HEK293 (cell line): ENCODE measurements around the gene FCN3.

ENCODE experiments used
- CTCF ChIA-PET: fragments of 350-600 bp; formaldehyde crosslinking; extraction: SDS; loops from one replicate; lab custom pipeline; 2021; ENCODE audit warnings: antibody characterized with exemption; lab: Yijun Ruan, JAX
- POLR2A ChIA-PET: fragments of 300-600 bp; formaldehyde crosslinking; extraction: SDS; loops from one replicate; lab custom pipeline; 2020; ENCODE audit warnings: antibody characterized with exemption, inconsistent platforms; lab: Yijun Ruan, JAX
- H3K27ac ChIP-seq: fragments of 200-500 bp; sonication (Bioruptor generic); 2 replicates; pipeline ENCODE4 v1.5.1; 2014; ENCODE audit warnings: low read depth, low read length, control low read depth, inconsistent platforms; ENCODE audit errors: extremely low read depth
- H3K36me3 ChIP-seq, 2 experiments: fragments of 200-500 bp in 1 of 2; sonication (Bioruptor generic) in 1 of 2; 1 replicate in 1 of 2; 2 replicates in 1 of 2; pipeline ENCODE4 v1.5.1; 2014 to 2017; ENCODE audit warnings: inconsistent platforms in 2 of 2, low read length in 2 of 2; ENCODE audit not compliant: control insufficient read depth in 2 of 2, insufficient read depth in 1 of 2
- H3K4me1 ChIP-seq: fragments of 200-500 bp; sonication (Bioruptor generic); 2 replicates; pipeline ENCODE4 v1.5.1; 2014; ENCODE audit warnings: mild to moderate bottlenecking, low read length, inconsistent platforms; ENCODE audit not compliant: control insufficient read depth, insufficient read depth
- H3K4me3 ChIP-seq: 2 replicates; pipeline ENCODE4 v1.5.1; 2011; ENCODE audit warnings: low read depth, mild to moderate bottlenecking, control low read depth, low read length, moderate library complexity
- H3K9me3 ChIP-seq: fragments of 200-500 bp; sonication (Bioruptor generic); 2 replicates; pipeline ENCODE4 v1.5.1; 2014; ENCODE audit warnings: low read depth, low read length, inconsistent platforms; ENCODE audit not compliant: control insufficient read depth, insufficient read depth
- BCL11A ChIP-seq: fragments of 450-650 bp; formaldehyde crosslinking; IDR thresholded peaks from 2 replicates; pipeline ENCODE4 v1.5.1; 2016; ENCODE audit warnings: low read depth, missing biosample characterization, missing genetic modification characterization
- CTCF ChIP-seq: fragments of 450-650 bp; formaldehyde crosslinking; IDR thresholded peaks from 2 replicates; pipeline ENCODE4 v1.5.1; 2016; ENCODE audit warnings: missing biosample characterization, missing genetic modification characterization
- IKZF3 ChIP-seq: fragments of 450-650 bp; IDR thresholded peaks from 2 replicates; pipeline ENCODE4 v1.5.0; 2018; ENCODE audit warnings: missing biosample characterization, mild to moderate bottlenecking, missing genetic modification characterization, moderate library complexity
- MEIS1 ChIP-seq: sonication (generic); formaldehyde crosslinking; IDR thresholded peaks from 2 replicates; pipeline ENCODE4 v1.8.1; 2022; ENCODE audit warnings: missing genetic modification reagents, mild to moderate bottlenecking, borderline replicate concordance
- PRDM4 ChIP-seq: fragments of 450-650 bp; formaldehyde crosslinking; IDR thresholded peaks from 2 replicates; pipeline ENCODE4 v1.5.1; 2017; ENCODE audit warnings: missing biosample characterization, missing genetic modification characterization
- TSHZ1 ChIP-seq: fragments of 450-650 bp; formaldehyde crosslinking; IDR thresholded peaks from 2 replicates; pipeline ENCODE4 v1.5.1; 2016; ENCODE audit warnings: missing biosample characterization, missing genetic modification characterization, borderline replicate concordance
- ZBTB48 ChIP-seq: fragments of 450-650 bp; formaldehyde crosslinking; IDR thresholded peaks from 2 replicates; pipeline ENCODE4 v1.5.1; 2016; ENCODE audit warnings: missing biosample characterization, missing genetic modification characterization
- ZFHX2 ChIP-seq: fragments of 450-650 bp; formaldehyde crosslinking; conservative IDR thresholded peaks from 2 replicates; pipeline ENCODE4 v1.5.1; 2016; ENCODE audit warnings: missing biosample characterization, missing genetic modification characterization
- ZNF121 ChIP-seq: fragments of 450-650 bp; formaldehyde crosslinking; IDR thresholded peaks from 2 replicates; pipeline ENCODE4 v1.5.1; 2016; ENCODE audit warnings: missing biosample characterization, missing genetic modification characterization
- ZNF18 ChIP-seq: fragments of 450-650 bp; formaldehyde crosslinking; IDR thresholded peaks from 2 replicates; pipeline ENCODE4 v1.5.1; 2016; ENCODE audit warnings: missing biosample characterization, missing genetic modification characterization
- ZNF221 ChIP-seq: fragments of 450-650 bp; formaldehyde crosslinking; IDR thresholded peaks from 2 replicates; pipeline ENCODE4 v1.5.1; 2017; ENCODE audit warnings: missing biosample characterization, missing genetic modification characterization, borderline replicate concordance
- ZNF223 ChIP-seq: fragments of 450-650 bp; formaldehyde crosslinking; IDR thresholded peaks from 2 replicates; pipeline ENCODE4 v1.5.1; 2016; ENCODE audit warnings: missing biosample characterization, missing genetic modification characterization
- ZNF292 ChIP-seq: fragments of 450-650 bp; formaldehyde crosslinking; IDR thresholded peaks from 2 replicates; pipeline ENCODE4 v1.5.1; 2016; ENCODE audit warnings: low read depth, missing biosample characterization, missing genetic modification characterization, borderline replicate concordance
- ZNF366 ChIP-seq: fragments of 450-650 bp; formaldehyde crosslinking; conservative IDR thresholded peaks from 2 replicates; pipeline ENCODE4 v1.5.1; 2016; ENCODE audit warnings: missing biosample characterization, missing genetic modification characterization
- ZNF394 ChIP-seq: fragments of 450-650 bp; formaldehyde crosslinking; IDR thresholded peaks from 2 replicates; pipeline ENCODE4 v1.5.1; 2016; ENCODE audit warnings: missing biosample characterization, missing genetic modification characterization, mild to moderate bottlenecking, moderate library complexity, borderline replicate concordance
- ZNF488 ChIP-seq: fragments of 450-650 bp; formaldehyde crosslinking; IDR thresholded peaks from 2 replicates; pipeline ENCODE4 v1.5.1; 2016; ENCODE audit warnings: missing biosample characterization, missing genetic modification characterization
- ZNF510 ChIP-seq: fragments of 450-650 bp; formaldehyde crosslinking; IDR thresholded peaks from 2 replicates; pipeline ENCODE4 v1.5.1; 2018; ENCODE audit warnings: mild to moderate bottlenecking, missing genetic modification characterization, missing biosample characterization; ENCODE audit not compliant: insufficient replicate concordance
- ZNF571 ChIP-seq: fragments of 450-650 bp; formaldehyde crosslinking; IDR thresholded peaks from 2 replicates; pipeline ENCODE4 v1.5.0; 2017; ENCODE audit warnings: missing biosample characterization, missing genetic modification characterization
- ZNF585B ChIP-seq: fragments of 450-650 bp; formaldehyde crosslinking; IDR thresholded peaks from 2 replicates; pipeline ENCODE4 v1.5.1; 2016; ENCODE audit warnings: missing biosample characterization, missing genetic modification characterization
- ZNF623 ChIP-seq: fragments of 450-650 bp; formaldehyde crosslinking; IDR thresholded peaks from 2 replicates; pipeline ENCODE4 v1.5.1; 2016; ENCODE audit warnings: missing biosample characterization, missing genetic modification characterization
- ZNF654 ChIP-seq: fragments of 450-650 bp; formaldehyde crosslinking; IDR thresholded peaks from 2 replicates; pipeline ENCODE4 v1.5.1; 2016; ENCODE audit warnings: low read depth, missing biosample characterization, missing genetic modification characterization
- ZSCAN4 ChIP-seq: fragments of 450-650 bp; formaldehyde crosslinking; IDR thresholded peaks from 2 replicates; pipeline ENCODE4 v1.5.1; 2017; ENCODE audit warnings: missing biosample characterization, missing genetic modification characterization
- ZSCAN5A ChIP-seq: fragments of 450-650 bp; formaldehyde crosslinking; IDR thresholded peaks from 2 replicates; pipeline ENCODE4 v1.5.1; 2016; ENCODE audit warnings: missing biosample characterization, missing genetic modification characterization
- ZXDB ChIP-seq: fragments of 450-650 bp; formaldehyde crosslinking; IDR thresholded peaks from 2 replicates; pipeline ENCODE4 v1.5.1; 2016; ENCODE audit warnings: missing biosample characterization, missing genetic modification characterization

Gene FCN3

GRCh38 chr1:27388337-27389005 lies 13.8 kb upstream of the FCN3 start:
- no peaks in the 10 kb centered on the region for H3K9me3 ChIP-seq
- CTCF ChIA-PET: interaction anchor here (0.6 to 8.9 kb wide), 22 partner anchors 10 to 289 kb away, joined by 3 to 129 read pairs (median 5); partner anchors contain the start of gene MAP3K6
- H3K27ac ChIP-seq: no peak overlapping the region
- no peaks in the 10 kb centered on the region for H3K36me3 ChIP-seq
- POLR2A ChIA-PET: interaction anchor here (1.0 kb wide), 1 partner anchor 22 kb away, joined by 4 read pairs; the partner anchor contains the start of gene MAP3K6
- no peaks in the 10 kb centered on the region for H3K4me1 ChIP-seq
- no peak overlapping the region for H3K4me3 ChIP-seq
- TF ChIP-seq ZFHX2 (tag by site-specific recombination) (no peak), ZNF221 (tag by site-specific recombination) (no peak), CTCF (tag by site-specific recombination) (peak; percentile 52), ZNF654 (tag by site-specific recombination) (peak; percentile 60), ZNF223 (tag by site-specific recombination) (no peak), ZNF488 (no peak), BCL11A (tag by site-specific recombination) (no peak), ZNF571 (no peak), ZNF366 (tag by site-specific recombination) (peak; percentile 39; the same call in 1 of the 2 replicates), ZNF585B (no peak), ZNF623 (tag by site-specific recombination) (no peak), ZXDB (tag by site-specific recombination) (no peak), ZBTB48 (tag by site-specific recombination) (peak; percentile 38; the same call in 1 of the 2 replicates), ZNF394 (tag by site-specific recombination) (no peak), PRDM4 (tag by site-specific recombination) (no peak), IKZF3 (peak; percentile 85), ZSCAN5A (tag by site-specific recombination) (no peak), MEIS1 (CRISPR knock-in tag) (no peak), ZNF18 (tag by site-specific recombination) (no peak), ZNF121 (no peak), ZSCAN4 (tag by site-specific recombination) (peak; percentile 71; the same call in 1 of the 2 replicates), ZNF292 (tag by site-specific recombination) (no peak), ZNF510 (tag by site-specific recombination) (no peak), TSHZ1 (tag by site-specific recombination) (no peak)
